ENCODE measurements around the gene AKT1.
"Not testable (repeated sequence)": the region's sequence is repeated elsewhere in the genome, so short reads cannot be mapped to it uniquely, and the experiment has no call there.

The AKT1 gene

GRCh38 chr14:104817930-104818713 lies 22.6 kb upstream of the AKT1 start:
- DNase-seq, result no peak

GRCh38 chr14:104816616-104816884 lies 21.0 kb upstream of the AKT1 start:
- no peak for DNase-seq

GRCh38 chr14:104814701-104815100 lies 19.2 kb upstream of the AKT1 start:
- DNase-seq, result not testable (repeated sequence)

- DNase-seq, result no peak
Measured at GRCh38 chr14:104813286-104813685, 17.7 kb upstream of the AKT1 start.

GRCh38 chr14:104810316-104810715 lies 14.8 kb upstream of the AKT1 start:
- no peak for DNase-seq

- no peak for DNase-seq
Measured at GRCh38 chr14:104808456-104808855, 12.9 kb upstream of the AKT1 start.

- no peak for DNase-seq
Measured at GRCh38 chr14:104806625-104807465, 11.3 kb upstream of the AKT1 start.

GRCh38 chr14:104805941-104806624 lies 10.5 kb upstream of the AKT1 start:
- no peak for DNase-seq

- no peak for DNase-seq
Measured at GRCh38 chr14:104805326-104805678, 9.8 kb upstream of the AKT1 start.

GRCh38 chr14:104804481-104805325 lies 9.2 kb upstream of the AKT1 start:
- no peak for DNase-seq

GRCh38 chr14:104803912-104804410 lies 8.4 kb upstream of the AKT1 start:
- DNase-seq, result no peak

- DNase-seq, result no peak
Measured at GRCh38 chr14:104803280-104803911, 7.8 kb upstream of the AKT1 start.

GRCh38 chr14:104802394-104803184 lies 7.0 kb upstream of the AKT1 start:
- DNase-seq, result no peak

GRCh38 chr14:104801520-104802393 lies 6.2 kb upstream of the AKT1 start:
- DNase-seq, result no peak

- DNase-seq, result no peak
Measured at GRCh38 chr14:104800771-104801519, 5.4 kb upstream of the AKT1 start, which contains the start of gene ZBTB42. TSS of gene ZBTB42 (plus strand) at chr14:104801101. CDS start at chr14:104801198, 97 bp downstream.

GRCh38 chr14:104800015-104800770 lies 4.6 kb upstream of the AKT1 start:
- DNase-seq, result no peak

- DNase-seq, result no peak
Measured at GRCh38 chr14:104799244-104800014, 3.9 kb upstream of the AKT1 start.

All from NCI-H1092 (cell line).